Activated T-helper 2 cell treated with anti-CD3 and anti-CD28 coated beads, Interferon-gamma antibody, Interleukin-2, Interleukin-4, amounts not matched to agents 10 μg/mL and 5 μg/mL and 100 μg/mL, durations not matched to agents 14 hours and 24 hours and 36 hours (primary cell): ENCODE data around the gene USP3. TPM values are rescaled to one million over a fixed set of nuclear protein-coding genes. Genes with fewer than 3 reads are reported as not detected.
"Not testable (repeated sequence)": the region's sequence is repeated elsewhere in the genome, so short reads cannot be mapped to it uniquely, and the experiment has no call there.

ENCODE experiments used
- DNase-seq: peaks from one replicate; pipeline ENCODE4 v3.0.0; 2021; ENCODE audit warnings: low spot score
- H3K27ac Mint-ChIP-seq: one replicate; pipeline ENCODE4 v1.8.0; 2021; ENCODE audit warnings: mixed read lengths
- H3K27me3 Mint-ChIP-seq: one replicate; pipeline ENCODE4 v1.8.0; 2021; ENCODE audit warnings: low read depth, mixed read lengths
- H3K36me3 Mint-ChIP-seq: one replicate; pipeline ENCODE4 v1.8.0; 2021; ENCODE audit warnings: low read depth, mixed read lengths
- H3K4me1 Mint-ChIP-seq: one replicate; pipeline ENCODE4 v1.8.0; 2021; ENCODE audit warnings: low read depth, mixed read lengths
- H3K4me3 Mint-ChIP-seq: one replicate; pipeline ENCODE4 v1.8.0; 2021; ENCODE audit warnings: low read depth, mild to moderate bottlenecking, moderate library complexity, mixed read lengths
- H3K9me3 Mint-ChIP-seq: one replicate; pipeline ENCODE4 v1.8.0; 2021; ENCODE audit warnings: mixed read lengths
- intact Hi-C: fragments of 100-400 bp; cut with micrococcal nuclease; formaldehyde crosslinking; loops from one replicate; pipeline ENCODE4 v1.15.1; 2023
- total RNA-seq: library from RNA; stranded (reverse); gene quantifications from 2 replicates; pipeline ENCODE4 v1.2.3, GENCODE V29; 2022

The USP3 gene
- total RNA-seq, 1 donor from 2014 or later = 47.6 TPM

GRCh38 chr15:63530752-63531299 lies 26.4 kb downstream of the USP3 start:
- H3K4me1 Mint-ChIP-seq = peaks cover 35% of the 10 kb centered on the region
- peaks cover 13% of the 10 kb centered on the region for H3K36me3 Mint-ChIP-seq
- DNase-seq = no peak
- no peaks in the 10 kb centered on the region for H3K9me3 Mint-ChIP-seq
- H3K27me3 Mint-ChIP-seq = no peaks in the 10 kb centered on the region
- no peak overlapping the region for H3K27ac Mint-ChIP-seq
- H3K4me3 Mint-ChIP-seq = no peak overlapping the region
- intact Hi-C loops = no loop called here

- DNase-seq = no peak
- no peaks in the 10 kb centered on the region for H3K9me3 Mint-ChIP-seq
- no peaks in the 10 kb centered on the region for H3K27me3 Mint-ChIP-seq
- H3K4me1 Mint-ChIP-seq = peaks cover 33% of the 10 kb centered on the region
- peaks cover 13% of the 10 kb centered on the region for H3K36me3 Mint-ChIP-seq
- H3K4me3 Mint-ChIP-seq = no peak overlapping the region
- no peak overlapping the region for H3K27ac Mint-ChIP-seq
- intact Hi-C loops = no loop called here
Measured at GRCh38 chr15:63531586-63531985, 27.2 kb downstream of the USP3 start.

- H3K36me3 Mint-ChIP-seq = peaks cover 15% of the 10 kb centered on the region
- intact Hi-C loops = no loop called here
- no peak overlapping the region for H3K27ac Mint-ChIP-seq
- no peaks in the 10 kb centered on the region for H3K27me3 Mint-ChIP-seq
- no peak overlapping the region for H3K4me3 Mint-ChIP-seq
- no peaks in the 10 kb centered on the region for H3K9me3 Mint-ChIP-seq
- peaks cover 31% of the 10 kb centered on the region for H3K4me1 Mint-ChIP-seq
- DNase-seq = no peak
Measured at GRCh38 chr15:63532307-63532744, 27.9 kb downstream of the USP3 start.

- H3K4me3 Mint-ChIP-seq, DNase-seq, H3K9me3 Mint-ChIP-seq, intact Hi-C loops, H3K27ac Mint-ChIP-seq, H3K27me3 Mint-ChIP-seq: not testable (repeated sequence)
- Mint-ChIP-seq H3K4me1 (peaks cover 20% of the 10 kb centered on the region), H3K36me3 (peaks cover 27% of the 10 kb centered on the region)
Measured at GRCh38 chr15:63534888-63535287, 30.5 kb downstream of the USP3 start.

GRCh38 chr15:63535689-63536088 lies 31.3 kb downstream of the USP3 start:
- Mint-ChIP-seq H3K27ac (no peak overlapping the region), H3K4me1 (peaks cover 19% of the 10 kb centered on the region), H3K27me3 (no peaks in the 10 kb centered on the region), H3K9me3 (no peaks in the 10 kb centered on the region), H3K36me3 (peaks cover 34% of the 10 kb centered on the region), H3K4me3 (no peak overlapping the region)
- no peak for DNase-seq
- intact Hi-C loops = no loop called here

- intact Hi-C loops = no loop called here
- peaks cover 18% of the 10 kb centered on the region for H3K4me1 Mint-ChIP-seq
- H3K36me3 Mint-ChIP-seq = peaks cover 46% of the 10 kb centered on the region
- DNase-seq = no peak
- no peak overlapping the region for H3K27ac Mint-ChIP-seq
- no peaks in the 10 kb centered on the region for H3K27me3 Mint-ChIP-seq
- H3K9me3 Mint-ChIP-seq = no peaks in the 10 kb centered on the region
- no peak overlapping the region for H3K4me3 Mint-ChIP-seq
Measured at GRCh38 chr15:63538876-63539275, 34.5 kb downstream of the USP3 start.

- H3K27me3 Mint-ChIP-seq = no peaks in the 10 kb centered on the region
- H3K4me1 Mint-ChIP-seq = peaks cover 22% of the 10 kb centered on the region
- intact Hi-C loops = no loop called here
- no peaks in the 10 kb centered on the region for H3K9me3 Mint-ChIP-seq
- H3K27ac Mint-ChIP-seq = no peak overlapping the region
- no peak for DNase-seq
- peaks cover 50% of the 10 kb centered on the region for H3K36me3 Mint-ChIP-seq
- H3K4me3 Mint-ChIP-seq = no peak overlapping the region
Measured at GRCh38 chr15:63539521-63539920, 35.1 kb downstream of the USP3 start.

GRCh38 chr15:63539998-63540397 lies 35.6 kb downstream of the USP3 start:
- Mint-ChIP-seq H3K27ac (no peak overlapping the region), H3K4me3 (no peak overlapping the region), H3K9me3 (no peaks in the 10 kb centered on the region), H3K27me3 (no peaks in the 10 kb centered on the region), H3K4me1 (peaks cover 25% of the 10 kb centered on the region), H3K36me3 (peaks cover 53% of the 10 kb centered on the region)
- intact Hi-C loops = no loop called here
- no peak for DNase-seq

- intact Hi-C loops = no loop called here
- Mint-ChIP-seq H3K27ac (no peak overlapping the region), H3K36me3 (peaks cover 53% of the 10 kb centered on the region)
Measured at GRCh38 chr15:63540449-63540848, 36.1 kb downstream of the USP3 start.

GRCh38 chr15:63544258-63545026 lies 40.0 kb downstream of the USP3 start:
- Mint-ChIP-seq H3K9me3 (no peaks in the 10 kb centered on the region), H3K27me3 (no peaks in the 10 kb centered on the region), H3K27ac (no peak overlapping the region), H3K36me3 (peaks cover 35% of the 10 kb centered on the region), H3K4me1 (peaks cover 15% of the 10 kb centered on the region), H3K4me3 (no peak overlapping the region)
- DNase-seq = no peak
- intact Hi-C loops = no loop called here

More at GRCh38 chr15:63540449-63540848, 36.1 kb downstream of the USP3 start:
- H3K4me3 Mint-ChIP-seq = no peak overlapping the region
- H3K27me3 Mint-ChIP-seq = no peaks in the 10 kb centered on the region
- H3K9me3 Mint-ChIP-seq = no peaks in the 10 kb centered on the region
- H3K4me1 Mint-ChIP-seq = peaks cover 22% of the 10 kb centered on the region
- no peak for DNase-seq

GRCh38 chr15:63545520-63545919 lies 41.1 kb downstream of the USP3 start:
- Mint-ChIP-seq H3K4me3 (no peak overlapping the region), H3K27me3 (no peaks in the 10 kb centered on the region), H3K27ac (no peak overlapping the region), H3K36me3 (peaks cover 25% of the 10 kb centered on the region), H3K4me1 (peaks cover 10% of the 10 kb centered on the region), H3K9me3 (no peaks in the 10 kb centered on the region)
- no peak for DNase-seq
- intact Hi-C loops = no loop called here

GRCh38 chr15:63551400-63551799 lies 47.0 kb downstream of the USP3 start:
- Mint-ChIP-seq H3K36me3 (peaks cover 22% of the 10 kb centered on the region), H3K27ac (no peak overlapping the region), H3K9me3 (no peaks in the 10 kb centered on the region), H3K4me1 (peaks cover 29% of the 10 kb centered on the region), H3K27me3 (no peaks in the 10 kb centered on the region), H3K4me3 (no peak overlapping the region)
- intact Hi-C loops = loop anchor here (5.0 kb wide), 1 partner anchor 44 kb away; no protein-coding TSS in a partner anchor
- no peak for DNase-seq

GRCh38 chr15:63553388-63553791 lies 49.0 kb downstream of the USP3 start:
- DNase-seq = no peak
- H3K27ac Mint-ChIP-seq = peak overlapping the region; percentile 51
- intact Hi-C loops = loop anchor here (5.0 kb wide), 1 partner anchor 46 kb away; no protein-coding TSS in a partner anchor

More at GRCh38 chr15:63553388-63553791, 49.0 kb downstream of the USP3 start:
- no peaks in the 10 kb centered on the region for H3K27me3 Mint-ChIP-seq
- no peaks in the 10 kb centered on the region for H3K9me3 Mint-ChIP-seq
- H3K4me3 Mint-ChIP-seq = no peak overlapping the region
- peaks cover 40% of the 10 kb centered on the region for H3K36me3 Mint-ChIP-seq
- peaks cover 29% of the 10 kb centered on the region for H3K4me1 Mint-ChIP-seq
